Measurements from ENCODE around the gene ZNF652.
"Not testable (repeated sequence)": the region's sequence is repeated elsewhere in the genome, so short reads cannot be mapped to it uniquely, and the experiment has no call there.

ZNF652 gene

GRCh38 chr17:49261540-49261939 is 100.5 kb downstream of the ZNF652 start:
- DNase-seq, ATAC-seq: not testable (repeated sequence)

GRCh38 chr17:49260817-49261291 is 101.2 kb downstream of the ZNF652 start:
- ATAC-seq: peak; percentile 90

GRCh38 chr17:49260011-49260816 is 101.8 kb downstream of the ZNF652 start:
- DNase-seq (peak; percentile 67), ATAC-seq (peak; percentile 79)

More at GRCh38 chr17:49260817-49261291, 101.2 kb downstream of the ZNF652 start:
- DNase-seq: no peak

- no peak for ATAC-seq
- DNase-seq: no peak
Measured at GRCh38 chr17:49259663-49260010, 102.4 kb downstream of the ZNF652 start.

- no peak for ATAC-seq
- DNase-seq: no peak
Measured at GRCh38 chr17:49258394-49258793, 103.7 kb downstream of the ZNF652 start.

GRCh38 chr17:49255125-49255524 is 106.9 kb downstream of the ZNF652 start:
- no peak for DNase-seq

GRCh38 chr17:49254066-49254465 is 108.0 kb downstream of the ZNF652 start:
- ATAC-seq (no peak), DNase-seq (no peak)

More at GRCh38 chr17:49255125-49255524, 106.9 kb downstream of the ZNF652 start:
- no peak for ATAC-seq

- no peak for ATAC-seq
Measured at GRCh38 chr17:49252148-49252695, 109.8 kb downstream of the ZNF652 start.

GRCh38 chr17:49249890-49250522 is 112.0 kb downstream of the ZNF652 start:
- ATAC-seq (no peak), DNase-seq (no peak)

More at GRCh38 chr17:49252148-49252695, 109.8 kb downstream of the ZNF652 start:
- no peak for DNase-seq

GRCh38 chr17:49249292-49249794 is 112.7 kb downstream of the ZNF652 start:
- ATAC-seq: no peak

GRCh38 chr17:49247944-49248343 is 114.1 kb downstream of the ZNF652 start:
- DNase-seq: no peak
- ATAC-seq: no peak

More at GRCh38 chr17:49249292-49249794, 112.7 kb downstream of the ZNF652 start:
- no peak for DNase-seq

GRCh38 chr17:49244839-49245238 is 117.2 kb downstream of the ZNF652 start:
- ATAC-seq: no peak
- DNase-seq: no peak

All from stimulated activated naive CD8-positive, alpha-beta T cell treated with anti-CD3 and anti-CD28 coated beads, Interleukin-15, Interleukin-2, amounts not matched to agents 100 U/mL and 50 U/mL, for 24 hours (primary cell).